Islet of Langerhans (tissue), 1 donor: ENCODE measurements around the gene HSDL1.

Experiments
- FAIRE-seq: peaks from one replicate; lab custom pipeline; 2011; peaks lifted over from hg19 to GRCh38; lab: Jason Lieb, UNC

Gene HSDL1

DNA sequence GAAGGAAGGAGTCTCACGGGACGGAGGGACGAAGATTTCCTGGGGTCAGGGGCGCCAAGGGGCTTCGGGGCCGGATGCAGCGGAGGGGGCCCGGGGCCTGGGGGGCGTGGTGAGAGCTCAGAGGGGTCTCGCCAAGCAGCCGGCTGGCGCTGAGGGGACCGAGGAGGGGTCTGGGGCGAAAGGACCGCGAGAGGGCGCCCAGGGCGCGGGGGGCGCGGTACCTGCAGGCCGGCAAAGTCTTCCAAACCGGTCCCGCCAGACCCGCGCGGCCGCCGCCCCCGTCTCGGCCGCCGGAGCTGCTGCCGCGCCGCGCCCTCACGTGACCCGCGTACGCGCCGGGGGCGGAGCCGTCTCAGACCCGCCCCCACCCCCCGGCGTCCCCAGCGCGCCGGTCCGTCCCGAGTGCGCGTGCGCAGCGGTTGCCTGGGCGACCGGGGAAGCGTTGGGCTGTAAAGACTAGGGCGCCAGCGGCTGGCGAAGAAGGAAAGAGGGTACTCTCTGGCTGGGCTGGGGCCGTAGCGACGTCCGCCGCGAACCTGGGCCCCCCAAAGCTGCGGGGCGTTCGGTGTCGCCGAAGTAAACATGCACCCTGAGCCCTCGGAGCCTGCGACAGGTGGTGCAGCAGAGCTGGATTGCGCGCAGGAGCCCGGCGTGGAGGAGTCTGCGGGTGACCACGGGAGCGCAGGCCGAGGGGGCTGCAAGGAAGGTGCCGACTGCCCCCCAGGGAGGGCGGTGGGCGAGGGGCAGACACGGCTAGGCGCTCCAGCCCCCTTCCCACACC is at the start of gene HSDL1, which contains the start of gene DNAAF1:
Gene HSDL1, minus strand, starts transcription at position 319 of the 781 bp plus-strand sequence. CDS start 13,856 bp downstream, outside the sequence.
Gene DNAAF1, plus strand, starts transcription at position 450 of the 781 bp plus-strand sequence. Its CDS starts 133 bp downstream, at position 583.
- FAIRE-seq, result no peak

DNA sequence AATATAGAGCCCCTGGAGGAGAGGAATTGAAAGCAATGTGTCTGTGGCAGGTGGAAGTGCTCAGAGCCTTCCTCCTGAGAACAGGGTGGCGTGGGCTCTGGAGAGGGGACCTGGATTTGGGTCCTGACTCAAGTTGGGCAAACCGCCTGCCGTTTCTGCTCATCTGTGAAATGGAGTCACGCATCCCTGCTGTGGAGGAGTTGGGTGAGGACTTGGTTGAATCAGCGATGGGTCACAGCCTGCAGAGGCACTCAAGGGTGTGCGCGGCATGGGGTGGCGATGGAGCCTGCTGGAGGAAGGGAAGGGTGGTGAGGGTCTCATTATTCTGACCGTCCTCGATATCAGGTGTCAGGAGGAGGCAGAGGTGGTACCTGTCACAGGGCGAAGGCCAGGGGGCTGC is 49.0 kb upstream of the HSDL1 start:
- no peak for FAIRE-seq

DNA sequence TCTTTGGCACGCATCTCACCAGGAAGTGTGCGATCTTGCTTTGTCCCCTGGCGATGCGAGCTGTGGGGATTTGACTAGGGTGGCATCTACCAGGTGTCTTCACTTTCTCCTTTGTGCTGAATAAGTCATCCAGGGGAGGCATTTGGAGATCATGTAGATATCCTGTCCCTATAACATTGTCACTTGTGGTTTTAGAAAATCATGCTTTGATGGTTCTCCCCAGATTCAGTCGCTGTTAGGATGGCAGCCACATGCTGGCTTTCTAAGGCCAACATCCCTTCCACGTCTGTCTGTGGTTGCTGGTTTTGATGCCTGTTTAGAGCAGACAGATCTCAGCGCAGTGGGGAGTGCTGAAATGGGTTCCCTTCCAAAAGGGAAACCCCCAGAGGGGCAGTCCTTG is 48.5 kb upstream of the HSDL1 start:
- FAIRE-seq, result no peak

DNA sequence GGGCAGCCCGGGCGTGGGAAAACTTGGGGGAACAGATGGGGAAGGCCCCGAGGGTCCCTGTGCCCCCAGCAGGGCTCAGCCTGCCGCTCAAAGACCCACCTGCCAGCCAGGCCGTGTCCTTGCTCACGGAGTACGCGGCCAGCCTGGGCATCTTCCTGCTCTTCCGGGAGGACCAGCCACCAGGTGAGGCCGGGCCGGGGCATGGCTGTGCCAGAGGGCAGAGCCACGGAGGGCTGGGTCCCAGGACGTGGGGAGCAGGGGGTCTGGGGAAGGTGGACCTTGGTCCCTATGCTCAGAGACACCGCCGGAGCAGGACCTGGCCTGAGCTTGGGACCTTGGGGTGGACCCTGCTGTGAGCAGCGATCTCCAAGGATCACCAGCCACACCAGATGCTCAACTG is 46.5 kb upstream of the HSDL1 start:
- no peak for FAIRE-seq

DNA sequence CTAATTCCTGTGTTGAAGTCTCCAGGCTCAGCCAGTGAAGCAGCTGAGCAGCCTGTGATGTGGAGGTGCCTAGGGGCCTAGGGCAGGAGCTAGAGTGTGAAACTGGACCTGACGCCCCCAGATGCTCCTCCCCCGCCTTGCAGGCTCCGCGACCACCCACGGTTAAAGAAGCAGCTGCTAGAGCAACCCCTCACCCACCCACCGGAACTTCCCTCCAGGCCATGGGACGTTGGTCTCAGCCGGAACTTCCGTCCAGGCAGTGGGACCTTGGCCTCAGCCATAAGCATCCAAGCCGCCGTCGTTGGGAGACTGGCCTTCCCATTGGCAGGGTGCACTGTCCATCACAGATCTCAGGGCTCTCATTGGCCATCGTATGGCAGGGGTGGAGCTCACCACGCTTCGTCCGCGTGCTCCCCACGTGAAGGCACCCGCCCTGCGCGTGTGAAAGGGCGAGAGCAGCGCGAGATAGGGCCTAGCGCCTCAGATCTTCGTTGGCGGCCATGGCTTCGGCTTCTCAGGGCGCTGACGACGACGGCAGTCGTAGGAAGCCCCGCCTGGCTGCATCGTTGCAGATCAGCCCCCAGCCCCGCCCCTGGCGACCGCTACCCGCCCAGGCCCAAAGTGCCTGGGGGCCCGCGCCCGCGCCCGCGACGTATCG is 45.9 kb upstream of the HSDL1 start, which contains the start of gene ADAD2:
Gene ADAD2, plus strand, starts transcription at position 427 of the 658 bp plus-strand sequence. Its CDS starts 74 bp downstream, at position 501.
- FAIRE-seq, result no peak

DNA sequence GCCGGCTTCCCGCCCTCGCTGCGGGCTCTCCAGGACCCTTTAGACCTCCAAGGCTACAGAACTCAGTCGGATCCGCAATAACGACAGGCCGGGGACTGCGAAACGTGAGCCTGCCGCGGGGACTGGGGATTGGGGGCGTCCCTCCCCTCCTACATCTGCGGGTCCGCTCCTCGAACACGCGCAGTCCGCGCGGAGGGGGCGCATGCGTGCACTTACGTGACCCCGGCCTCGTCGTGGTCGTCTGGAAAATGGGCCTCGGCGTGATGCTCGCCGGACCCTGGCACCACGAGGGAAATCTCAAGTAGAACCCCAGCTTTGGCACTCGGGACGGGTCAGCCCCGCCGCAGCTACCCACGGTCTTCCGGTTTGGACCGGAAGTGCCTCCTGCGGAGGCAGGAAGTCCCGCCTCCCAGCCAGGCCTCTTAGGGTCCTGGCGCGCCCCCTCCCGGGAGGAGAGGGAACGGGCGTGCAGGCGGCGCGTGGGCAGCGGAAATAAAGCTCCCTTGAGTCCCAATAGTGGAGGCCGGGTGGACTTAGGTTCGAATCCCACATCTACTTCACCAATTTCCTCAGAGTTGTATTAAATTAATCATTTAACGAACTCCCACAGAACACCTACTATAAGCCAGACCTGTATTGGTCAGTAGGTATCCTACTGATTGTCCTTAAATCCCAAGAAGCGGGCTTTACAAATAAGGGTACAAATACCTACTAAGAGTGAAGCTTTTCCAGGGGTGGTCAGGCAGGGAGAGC is 41.9 kb upstream of the HSDL1 start, which contains the start of gene TAF1C:
Gene TAF1C, minus strand, starts transcription at position 373 of the 753 bp plus-strand sequence. CDS start 2,069 bp downstream, outside the sequence.
- FAIRE-seq, result no peak

DNA sequence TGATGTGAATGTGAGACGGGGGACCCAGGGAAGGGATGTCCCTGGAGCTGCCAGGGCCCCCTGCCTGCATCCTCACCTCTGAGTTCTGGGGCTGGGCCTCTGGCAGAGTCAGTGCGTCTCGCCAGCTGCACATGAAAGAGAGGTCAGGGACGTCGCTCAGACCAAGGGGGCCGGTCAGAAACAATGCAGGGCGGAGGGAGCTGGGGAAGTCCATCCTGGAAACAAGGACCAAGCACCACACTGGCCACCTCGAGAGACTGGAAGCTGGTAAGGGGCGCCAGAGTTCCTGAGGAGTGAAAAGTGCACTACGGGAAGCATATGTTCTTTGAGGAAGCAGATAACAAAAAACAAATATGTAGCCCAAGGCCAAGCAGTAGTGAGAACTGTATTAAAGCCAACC is 39.8 kb upstream of the HSDL1 start:
- no peak for FAIRE-seq

DNA sequence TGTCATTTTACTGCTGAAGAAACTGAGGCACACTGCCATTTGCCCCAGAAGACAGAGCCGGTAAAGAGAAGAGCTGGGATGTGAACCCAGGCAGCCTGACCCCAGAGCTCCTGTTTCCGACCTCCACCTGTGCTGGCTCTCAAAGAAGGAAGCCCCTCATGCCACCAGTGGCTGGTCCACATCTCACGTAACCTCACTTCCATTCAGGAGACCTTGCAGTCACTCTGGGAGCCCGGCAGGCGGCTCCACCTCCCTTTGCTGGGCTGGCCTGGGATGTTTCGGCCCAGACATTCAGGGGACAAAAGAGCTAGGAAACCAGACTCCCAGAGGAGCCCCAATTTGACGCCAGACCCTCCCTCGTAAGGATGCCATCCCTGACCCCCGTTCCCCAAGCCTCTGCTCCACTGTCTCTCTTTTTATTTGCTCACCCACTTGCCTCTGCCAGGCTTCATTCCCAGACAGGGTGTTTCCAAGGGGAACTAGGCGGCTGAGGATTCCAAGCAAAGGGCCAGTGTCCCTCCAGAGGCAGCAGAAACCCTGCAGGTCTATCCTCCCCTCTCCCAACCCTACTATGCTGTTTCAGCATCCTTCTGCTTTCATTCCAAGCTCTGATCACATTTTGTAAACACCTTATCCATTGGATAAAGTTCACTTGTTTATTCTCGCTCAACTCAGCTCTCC is 39.1 kb upstream of the HSDL1 start:
- FAIRE-seq, result no peak

DNA sequence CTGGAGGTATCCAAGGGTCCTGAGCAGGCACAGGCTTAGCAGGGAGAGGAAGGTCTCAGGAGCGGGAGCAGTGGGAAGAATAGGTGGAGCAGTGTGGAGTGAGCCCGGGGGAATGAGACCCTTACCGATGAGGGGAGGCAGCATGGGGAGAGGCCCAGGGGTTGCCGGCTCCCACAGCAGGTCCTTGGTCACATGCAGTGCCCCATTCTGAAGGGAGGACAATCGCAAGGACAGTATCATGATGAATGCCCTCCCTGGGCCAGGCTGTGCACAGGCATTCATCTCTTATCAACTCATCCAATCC is 38.5 kb upstream of the HSDL1 start:
- no peak for FAIRE-seq

DNA sequence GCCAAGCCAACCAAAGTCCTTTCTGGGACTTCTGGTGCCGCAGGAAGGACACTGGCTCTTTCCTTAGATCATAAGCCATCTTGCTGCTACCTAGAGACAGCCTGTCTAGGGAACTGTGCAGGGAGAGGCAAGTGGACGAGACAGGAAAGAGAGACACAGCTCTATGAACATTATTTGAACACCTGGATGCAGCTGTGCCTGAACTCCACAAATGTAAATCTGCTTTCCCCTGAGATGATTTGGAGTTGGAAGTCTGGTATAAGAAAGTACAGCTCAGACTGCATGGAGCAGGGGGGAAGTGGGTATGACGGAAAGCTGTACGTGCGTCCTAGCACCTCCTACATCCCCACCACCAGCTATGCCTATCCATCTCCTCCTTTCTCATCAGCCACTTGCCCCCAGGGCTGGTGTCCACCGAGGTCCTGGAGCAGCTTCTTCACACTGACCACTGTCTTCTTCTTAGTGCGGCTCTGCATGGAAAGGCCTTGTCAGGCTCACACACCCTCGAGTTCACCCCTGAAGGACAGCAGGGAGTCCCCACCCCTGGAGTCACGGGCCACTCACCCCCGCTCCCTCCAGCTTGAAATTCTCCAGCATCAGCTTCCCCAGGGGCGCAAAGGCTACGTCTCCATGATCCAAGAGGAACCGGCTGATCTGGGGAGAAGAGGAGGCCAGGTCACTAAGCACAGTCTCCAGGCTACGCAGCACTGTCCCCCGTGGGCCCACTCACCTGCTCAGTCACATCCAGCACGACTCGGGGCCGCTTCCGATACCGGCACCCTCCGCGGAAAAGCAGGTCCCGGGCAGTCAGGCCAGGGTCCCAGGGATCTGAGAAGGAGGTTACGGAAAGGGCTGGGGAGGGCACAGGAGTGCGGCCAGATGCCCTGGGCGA is 37.9 kb upstream of the HSDL1 start:
- FAIRE-seq, result no peak

DNA sequence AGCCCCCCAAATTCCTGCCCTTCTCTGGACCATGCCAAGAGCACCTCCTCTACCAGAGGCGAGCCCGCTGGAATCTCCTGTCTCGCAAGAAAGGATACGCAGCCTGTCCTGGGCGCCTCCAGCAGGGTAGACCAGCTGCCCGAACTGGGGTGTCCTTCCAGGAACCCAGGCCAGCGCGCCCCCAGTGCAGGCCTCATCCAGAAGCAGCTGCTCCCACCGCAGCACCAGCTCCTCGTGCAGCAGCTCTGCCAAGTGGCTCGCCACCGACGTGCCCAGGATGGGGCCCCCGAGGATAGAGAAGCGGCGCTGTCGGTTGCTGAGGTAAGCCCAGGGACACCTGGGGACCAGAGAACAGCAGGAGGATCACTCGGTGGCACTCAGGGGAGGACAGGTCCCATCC is 37.1 kb upstream of the HSDL1 start:
- no peak for FAIRE-seq

DNA sequence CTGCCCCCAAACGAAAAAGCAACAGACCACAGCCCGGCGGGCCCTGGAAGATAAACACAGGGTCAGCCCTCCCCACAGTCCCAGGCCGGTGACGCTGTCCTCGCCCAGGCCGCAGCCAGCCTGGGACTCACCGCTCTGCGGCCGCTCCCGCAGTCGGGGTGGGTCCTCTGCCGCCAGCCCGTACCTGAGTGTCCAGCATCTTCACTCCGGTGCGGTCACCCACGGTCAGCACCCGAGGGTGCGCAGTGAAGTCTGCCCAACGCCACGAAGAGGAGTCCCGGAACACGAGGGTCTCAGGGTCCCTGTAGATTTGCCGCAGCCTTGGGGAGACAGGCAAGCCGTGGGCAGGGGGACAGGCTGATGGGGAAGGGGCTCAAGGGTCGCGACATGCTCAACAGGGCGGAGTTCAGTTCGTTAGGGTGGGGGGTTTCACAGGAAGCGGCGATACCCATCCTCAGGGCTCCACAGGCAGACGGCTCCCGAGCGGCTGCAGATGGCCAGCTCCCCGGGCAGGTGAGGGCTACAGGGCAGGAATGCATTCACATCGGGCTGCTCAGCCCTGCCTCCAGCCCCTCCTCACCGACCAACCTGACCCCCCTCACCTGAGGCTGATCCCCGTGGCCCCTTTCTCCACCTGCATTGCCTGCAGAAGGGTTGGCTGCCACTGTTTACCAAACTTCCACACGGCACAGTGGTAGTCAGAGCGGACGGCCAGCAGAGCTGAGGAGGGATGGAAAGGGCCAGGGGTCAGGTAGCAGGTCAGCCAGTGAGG is 36.4 kb upstream of the HSDL1 start:
- no peak for FAIRE-seq

DNA sequence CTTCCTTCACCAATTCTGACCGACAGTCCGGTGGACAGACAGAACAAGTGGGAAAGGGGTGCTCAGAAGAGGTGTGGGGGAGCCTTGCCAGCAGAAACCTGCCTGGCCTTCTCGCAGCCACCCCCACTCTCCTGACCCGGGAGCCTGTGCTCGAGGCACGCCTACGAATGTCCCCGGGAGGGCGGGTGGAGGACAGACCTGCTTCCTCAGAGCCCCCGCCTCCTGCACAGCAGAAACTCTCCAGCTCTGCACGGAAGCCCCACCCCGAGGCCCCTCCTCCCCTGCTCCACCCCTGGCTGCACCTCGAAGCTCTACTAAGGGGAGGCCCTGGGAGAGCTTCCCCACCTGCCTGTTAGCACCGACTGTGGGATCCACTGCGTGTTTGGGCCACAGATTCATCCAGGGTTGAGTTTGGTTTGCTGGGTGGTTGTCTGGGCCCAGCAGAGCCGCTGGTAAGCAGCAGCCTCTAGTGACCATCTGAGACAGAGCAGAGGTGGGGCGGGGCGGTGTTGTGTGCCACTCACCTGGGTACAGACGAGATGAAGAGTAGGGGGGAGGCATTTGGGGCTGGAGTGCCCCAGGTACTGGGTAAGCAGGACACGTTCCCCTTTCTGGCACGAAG is 35.7 kb upstream of the HSDL1 start:
- no peak for FAIRE-seq

DNA sequence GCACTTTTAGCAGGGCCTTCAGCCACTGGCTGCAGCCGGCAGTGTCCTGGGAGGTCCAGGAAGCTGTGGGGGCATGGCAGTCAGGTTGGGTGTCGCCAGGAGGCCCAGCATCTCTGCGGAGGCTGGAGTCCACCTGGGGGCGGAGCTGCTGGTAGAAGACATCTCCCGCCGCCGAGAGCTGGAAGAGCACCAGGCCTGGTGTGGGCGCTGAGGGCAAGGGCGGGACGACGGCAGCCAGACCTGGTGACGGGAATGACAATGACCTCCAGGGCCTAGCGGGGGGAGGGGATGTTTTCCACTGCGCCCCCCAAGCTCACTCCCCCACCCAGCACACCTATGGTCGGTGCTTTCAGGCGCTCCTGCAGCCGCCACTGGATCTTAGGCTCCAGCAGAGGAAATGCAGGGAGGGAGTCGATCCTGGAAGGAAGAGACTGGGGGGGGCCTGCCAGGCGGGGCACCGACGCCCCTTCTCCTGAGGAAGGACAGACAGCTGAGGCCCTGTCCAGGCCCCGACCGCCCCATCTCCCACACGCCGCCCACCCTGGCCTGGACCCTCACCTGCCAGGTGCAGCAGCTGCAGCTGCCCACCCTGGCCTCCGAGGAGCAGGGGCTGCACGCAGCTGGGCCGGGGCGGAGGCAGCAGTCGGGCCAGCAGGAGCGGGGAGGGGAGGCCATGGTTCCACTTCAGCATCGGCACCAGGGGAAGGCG is 34.8 kb upstream of the HSDL1 start:
- no peak for FAIRE-seq

DNA sequence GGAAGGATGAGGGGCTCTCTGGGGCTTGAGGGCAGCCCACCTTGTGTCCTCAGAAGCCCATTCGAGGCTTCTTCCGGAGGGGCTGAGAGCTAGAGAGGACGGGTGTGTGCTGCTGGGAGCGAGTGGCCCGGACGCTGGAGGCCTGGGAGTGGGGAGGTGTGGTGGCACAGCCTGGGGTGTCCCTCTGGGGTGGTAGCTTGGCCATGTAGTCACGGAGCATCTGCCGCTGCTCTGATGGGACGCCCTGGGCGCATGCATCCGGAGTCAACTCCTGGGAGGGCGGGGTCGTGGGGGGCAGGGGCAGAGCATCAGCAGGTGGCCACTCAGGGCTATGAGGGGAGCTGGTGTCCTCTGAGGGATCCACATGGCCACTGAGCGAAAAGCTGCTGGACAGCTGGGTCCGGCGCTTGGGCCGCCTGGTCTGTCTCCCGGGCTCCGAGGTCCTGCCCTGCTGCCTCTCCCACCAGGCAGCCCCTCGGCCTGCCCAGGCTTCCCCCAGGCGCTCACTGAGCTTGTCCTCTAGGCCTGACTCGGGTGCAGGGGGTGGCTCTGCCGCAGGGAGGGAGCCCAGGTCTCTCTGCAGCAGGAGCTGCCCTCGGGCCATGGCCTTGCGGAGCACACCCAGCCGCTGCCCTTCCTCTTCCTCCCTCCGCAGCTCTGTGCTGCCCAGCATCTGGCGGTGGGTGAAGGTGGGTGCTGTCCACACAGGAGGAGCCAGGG is 34.1 kb upstream of the HSDL1 start:
- FAIRE-seq, result no peak

DNA sequence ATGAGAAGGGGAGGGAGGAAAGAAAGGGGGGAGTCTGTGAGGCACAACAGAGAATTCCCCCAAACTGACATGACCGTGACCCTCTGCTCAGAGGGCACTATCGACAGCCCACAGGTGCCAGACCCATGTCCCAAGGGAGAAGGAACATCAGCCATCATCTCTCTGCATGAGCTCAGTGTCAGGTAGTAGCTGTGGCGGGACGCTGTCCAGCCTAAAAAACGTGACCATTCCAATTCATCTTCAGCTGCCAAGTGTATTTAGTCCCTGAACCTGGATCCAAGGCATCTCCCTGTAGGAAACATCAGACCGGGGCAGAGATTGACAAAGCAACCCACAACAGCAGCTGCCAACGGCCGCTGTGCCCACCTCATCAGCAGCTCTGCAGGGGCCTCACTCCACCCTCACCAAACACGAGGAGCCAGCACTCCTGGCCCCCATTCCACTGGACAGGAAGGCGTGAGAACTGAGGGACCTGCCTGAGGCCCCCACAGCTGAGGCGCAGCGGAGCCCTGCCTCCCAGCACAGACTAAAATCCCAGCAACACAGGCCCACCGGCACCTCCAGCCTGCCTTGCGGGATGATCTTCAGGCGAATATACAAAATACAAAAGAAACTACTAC is 33.3 kb upstream of the HSDL1 start:
- FAIRE-seq, result no peak

DNA sequence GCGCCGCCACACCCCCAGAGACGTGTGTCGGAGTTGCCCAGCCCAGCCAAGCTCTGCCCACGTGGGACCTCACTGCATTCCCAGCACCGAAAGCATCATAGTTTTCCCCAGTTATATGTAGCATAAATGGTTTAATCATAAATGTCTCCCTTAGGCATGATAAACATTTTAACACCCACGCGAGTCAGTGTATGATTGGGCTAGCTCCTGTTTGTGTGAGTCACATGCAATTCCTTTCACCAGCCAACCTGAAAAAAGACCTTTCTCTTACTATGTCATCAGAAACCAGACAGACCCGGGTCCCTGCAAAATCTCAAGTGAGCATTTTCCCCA is 32.7 kb upstream of the HSDL1 start:
- FAIRE-seq, result no peak
